ENCODE measurements around the gene CCR1.

DNA sequence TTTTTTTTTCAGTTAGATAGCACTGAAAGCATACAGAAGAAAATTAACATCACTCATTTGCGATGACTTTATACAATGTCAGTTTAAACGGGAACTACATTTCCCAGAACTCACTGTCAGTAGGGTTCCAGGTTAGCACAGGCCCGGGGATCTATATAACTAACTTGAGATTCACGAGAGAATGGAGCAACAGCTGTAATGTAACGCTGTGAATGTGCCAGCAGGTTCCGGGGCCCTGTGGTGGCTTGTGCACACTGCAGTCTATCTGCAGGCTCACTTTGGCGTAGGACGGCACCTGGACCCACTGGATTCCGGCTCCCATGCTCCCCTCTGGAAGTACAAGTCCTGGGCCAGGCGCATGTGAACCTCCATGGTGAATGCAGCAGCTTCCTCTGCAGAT is 19.4 kb downstream of the CCR1 start:
- TF ChIP-seq, protein P1, sequence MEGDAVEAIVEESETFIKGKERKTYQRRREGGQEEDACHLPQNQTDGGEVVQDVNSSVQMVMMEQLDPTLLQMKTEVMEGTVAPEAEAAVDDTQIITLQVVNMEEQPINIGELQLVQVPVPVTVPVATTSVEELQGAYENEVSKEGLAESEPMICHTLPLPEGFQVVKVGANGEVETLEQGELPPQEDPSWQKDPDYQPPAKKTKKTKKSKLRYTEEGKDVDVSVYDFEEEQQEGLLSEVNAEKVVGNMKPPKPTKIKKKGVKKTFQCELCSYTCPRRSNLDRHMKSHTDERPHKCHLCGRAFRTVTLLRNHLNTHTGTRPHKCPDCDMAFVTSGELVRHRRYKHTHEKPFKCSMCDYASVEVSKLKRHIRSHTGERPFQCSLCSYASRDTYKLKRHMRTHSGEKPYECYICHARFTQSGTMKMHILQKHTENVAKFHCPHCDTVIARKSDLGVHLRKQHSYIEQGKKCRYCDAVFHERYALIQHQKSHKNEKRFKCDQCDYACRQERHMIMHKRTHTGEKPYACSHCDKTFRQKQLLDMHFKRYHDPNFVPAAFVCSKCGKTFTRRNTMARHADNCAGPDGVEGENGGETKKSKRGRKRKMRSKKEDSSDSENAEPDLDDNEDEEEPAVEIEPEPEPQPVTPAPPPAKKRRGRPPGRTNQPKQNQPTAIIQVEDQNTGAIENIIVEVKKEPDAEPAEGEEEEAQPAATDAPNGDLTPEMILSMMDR (IDR thresholded peaks at IDR 0.05; ENCODE audit: insufficient read depth, low read depth, low read length): no peak
- no peak for TF ChIP-seq EZH2 (IDR thresholded peaks at IDR 0.05; ENCODE audit: insufficient read depth, low read length)

All from astrocyte (in vitro differentiated cells and primary cell).